IPS-NIHi11 (cell line): Measurements from ENCODE around the gene NTN4.
"Not testable (repeated sequence)": the region's sequence is repeated elsewhere in the genome, so short reads cannot be mapped to it uniquely, and the experiment has no call there.

Source experiments
- DNase-seq: peaks from one replicate; pipeline ENCODE4 v3.0.0; 2012; ENCODE audit warnings: mixed read lengths, low spot score

NTN4 gene

GRCh38 chr12:95709152-95709551 lies 81.4 kb downstream of the NTN4 start:
- DNase-seq: no peak

- DNase-seq: no peak
Measured at GRCh38 chr12:95705143-95705542, 85.4 kb downstream of the NTN4 start.

DNA sequence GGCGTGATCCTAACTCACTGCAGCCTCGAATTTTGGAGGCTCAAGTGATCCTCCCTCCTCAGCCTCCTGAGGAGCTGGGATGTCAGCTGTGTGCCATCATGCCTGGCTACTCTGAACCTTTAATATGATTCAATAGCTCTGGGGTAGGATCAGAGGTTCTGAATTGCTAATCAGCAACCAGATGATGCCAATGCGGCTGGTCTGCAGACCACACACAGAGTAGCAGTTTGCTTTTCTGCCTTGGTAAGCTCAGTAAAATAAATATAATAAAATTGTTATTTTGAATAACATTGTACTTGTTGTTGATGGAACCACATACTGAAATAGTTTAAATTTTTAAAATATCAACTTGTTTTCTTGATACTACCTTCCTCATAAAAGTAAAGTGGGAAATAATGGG lies 86.6 kb downstream of the NTN4 start:
- DNase-seq: no peak

DNA sequence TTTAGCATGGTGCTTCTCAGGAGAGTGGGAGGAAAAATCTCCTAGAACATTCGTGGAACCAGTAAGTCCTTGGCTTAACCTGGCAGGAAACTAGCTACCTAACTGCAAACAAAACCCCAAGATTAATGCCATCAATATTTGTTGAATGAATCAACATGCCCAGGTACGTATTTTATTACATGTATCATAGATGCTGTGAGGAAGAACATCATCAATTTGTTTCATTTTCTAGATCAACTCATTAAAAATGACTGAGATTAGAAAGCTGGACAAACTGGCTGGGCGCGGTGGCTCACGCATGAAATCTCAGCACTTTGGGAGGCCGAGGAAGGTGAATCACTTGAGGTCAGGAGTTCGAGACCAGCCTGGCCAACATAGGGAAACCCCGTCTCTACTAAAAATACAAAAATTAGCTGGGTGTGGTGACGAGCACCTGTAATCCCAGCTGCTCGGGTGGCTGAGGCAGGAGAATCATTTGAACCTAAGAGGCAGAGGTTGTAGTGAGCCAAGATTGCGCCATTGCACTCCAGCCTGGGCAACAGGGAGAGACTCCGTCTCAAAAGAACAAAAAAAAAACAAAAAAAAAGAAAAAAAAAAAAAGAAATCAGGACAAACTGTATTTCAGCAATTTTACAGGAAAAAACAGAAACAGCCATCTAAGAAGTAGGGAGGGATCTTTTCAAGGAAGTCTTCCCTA lies 88.7 kb downstream of the NTN4 start:
- no peak for DNase-seq

DNA sequence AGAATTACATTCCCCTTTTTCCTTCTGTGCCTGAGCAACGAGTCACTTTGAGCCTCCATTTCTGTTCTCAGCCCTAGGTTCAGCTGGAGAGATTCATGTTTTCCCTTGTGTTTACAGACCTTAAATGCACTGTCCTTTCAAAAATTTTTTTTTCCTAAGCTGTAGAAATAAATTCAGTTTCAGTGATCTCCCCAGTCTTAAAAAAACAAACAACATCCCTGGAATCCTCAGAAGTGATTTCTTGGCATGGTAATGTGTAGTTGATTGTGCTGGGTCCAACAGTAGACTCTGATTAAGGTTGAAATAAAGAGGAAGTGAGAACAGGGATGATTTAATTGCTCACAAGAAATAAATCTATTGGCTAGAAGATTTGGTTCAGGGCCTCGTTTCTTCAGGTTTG lies 89.3 kb downstream of the NTN4 start:
- no peak for DNase-seq

DNA sequence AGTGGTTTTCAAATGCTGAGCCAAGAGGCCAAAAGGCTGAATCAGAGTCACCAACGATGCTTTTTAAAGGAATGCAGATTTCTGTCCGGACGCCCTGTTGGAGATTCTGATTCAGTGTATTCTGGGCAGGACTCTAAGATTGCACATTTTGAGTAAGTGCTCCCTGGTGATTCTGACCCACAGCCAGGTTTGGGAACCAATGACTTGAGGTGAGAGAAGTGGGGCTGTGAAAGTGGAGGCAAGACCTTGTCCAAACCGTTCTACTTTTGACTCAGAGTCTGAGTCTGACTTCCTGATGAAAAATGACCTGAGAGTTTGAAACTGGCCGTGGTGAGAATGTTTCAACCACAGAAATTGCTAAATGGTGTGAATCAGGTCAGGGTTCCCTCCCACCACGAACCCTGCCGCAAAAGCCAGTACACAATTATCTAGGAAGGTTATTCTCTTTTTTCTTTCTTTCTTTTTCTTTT lies 90.2 kb downstream of the NTN4 start:
- no peak for DNase-seq

DNA sequence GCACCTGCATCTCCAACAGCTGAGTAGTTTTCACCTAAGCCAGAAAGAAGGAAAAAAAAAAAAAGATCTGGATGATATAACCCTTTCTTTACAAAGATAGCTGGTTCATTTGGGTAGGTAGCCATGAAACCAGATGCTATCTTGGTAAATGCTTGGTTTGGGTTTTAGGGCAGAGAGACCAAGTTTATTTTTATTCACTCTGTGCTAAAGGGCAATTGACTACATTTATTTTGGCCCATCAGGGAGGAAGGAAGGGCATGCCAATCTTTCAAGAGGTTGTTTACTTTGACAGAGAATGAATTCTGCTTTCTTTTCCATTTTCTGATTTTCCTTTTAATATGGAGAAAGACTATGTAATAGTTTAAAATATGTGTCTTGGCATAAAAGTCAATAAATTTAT lies 91.0 kb downstream of the NTN4 start:
- DNase-seq: no peak

DNA sequence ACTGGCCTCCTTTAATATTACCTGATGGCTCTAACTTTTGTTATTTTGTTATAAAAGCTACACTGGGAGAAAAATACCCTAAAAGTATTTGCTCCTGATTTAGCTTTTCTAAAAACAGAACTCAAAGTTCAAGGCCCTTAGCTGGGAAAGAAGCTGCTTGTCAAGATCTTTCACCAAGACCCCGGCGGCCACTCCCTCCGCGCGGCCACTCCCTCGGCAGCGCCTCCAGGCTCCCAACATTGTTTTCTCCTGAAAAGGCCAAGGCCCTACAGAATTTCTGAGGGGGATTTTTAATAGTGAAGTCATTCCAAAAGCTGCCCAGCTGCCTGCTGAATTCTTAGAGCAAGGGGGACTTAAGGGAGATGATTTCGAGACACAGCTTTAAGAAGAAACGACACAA lies 96.4 kb downstream of the NTN4 start:
- DNase-seq: no peak

DNA sequence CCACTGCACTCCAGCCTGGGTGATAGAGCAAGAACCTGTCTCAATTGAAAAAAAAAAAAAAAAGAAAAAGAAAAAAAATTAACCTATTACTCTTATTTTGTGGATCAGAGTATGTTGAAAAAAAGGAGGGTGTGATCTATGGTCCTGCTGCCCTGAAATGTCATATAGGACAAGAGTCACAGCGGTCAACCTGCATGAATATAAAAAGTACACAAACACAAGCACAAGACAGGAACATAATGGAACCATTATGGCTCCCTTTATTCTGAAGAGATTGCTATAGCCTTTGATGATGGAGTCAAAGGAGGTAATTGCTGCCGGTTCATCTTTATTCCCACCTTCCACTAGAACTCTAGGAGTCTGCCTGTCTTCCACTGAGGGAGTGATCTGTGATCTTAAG lies 96.9 kb downstream of the NTN4 start:
- no peak for DNase-seq

DNA sequence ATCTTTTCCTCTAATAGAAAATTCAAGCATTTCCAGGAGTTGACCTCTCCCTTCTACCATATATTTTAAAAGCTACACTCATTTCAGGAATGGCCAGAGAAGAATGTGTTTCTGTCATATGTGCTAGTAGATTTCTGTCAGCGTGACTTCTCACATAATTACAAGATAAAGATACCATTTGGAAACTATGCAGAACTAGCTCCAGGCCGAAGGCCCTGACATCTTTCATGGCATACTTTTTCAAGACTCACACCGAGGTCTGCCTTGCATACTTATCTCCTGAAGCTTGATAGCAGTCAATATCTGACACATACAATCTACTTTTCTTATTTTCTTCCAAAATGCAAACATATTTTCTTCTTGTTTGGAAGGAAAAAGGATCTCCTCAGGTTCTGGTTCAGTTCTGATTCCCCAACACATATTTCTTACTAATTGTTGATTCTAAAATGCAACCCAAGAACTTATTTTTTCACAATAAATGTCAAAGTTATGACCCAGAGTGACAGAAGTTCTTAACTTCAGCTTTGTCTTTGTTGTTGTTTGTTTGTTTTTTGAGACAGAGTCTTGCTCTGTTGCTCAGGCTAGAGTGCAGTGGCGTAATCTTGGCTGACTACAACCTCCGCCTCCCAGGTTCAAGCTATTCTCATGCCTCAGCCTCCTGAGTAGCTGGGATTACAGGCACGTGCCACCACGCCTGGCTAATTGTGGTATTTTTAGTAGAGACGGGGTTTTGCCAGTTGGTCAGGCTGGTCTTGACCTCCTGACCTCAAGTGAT lies 99.5 kb downstream of the NTN4 start:
- DNase-seq: no peak

- DNase-seq: no peak
Measured at GRCh38 chr12:95687937-95688336, 102.6 kb downstream of the NTN4 start.

DNA sequence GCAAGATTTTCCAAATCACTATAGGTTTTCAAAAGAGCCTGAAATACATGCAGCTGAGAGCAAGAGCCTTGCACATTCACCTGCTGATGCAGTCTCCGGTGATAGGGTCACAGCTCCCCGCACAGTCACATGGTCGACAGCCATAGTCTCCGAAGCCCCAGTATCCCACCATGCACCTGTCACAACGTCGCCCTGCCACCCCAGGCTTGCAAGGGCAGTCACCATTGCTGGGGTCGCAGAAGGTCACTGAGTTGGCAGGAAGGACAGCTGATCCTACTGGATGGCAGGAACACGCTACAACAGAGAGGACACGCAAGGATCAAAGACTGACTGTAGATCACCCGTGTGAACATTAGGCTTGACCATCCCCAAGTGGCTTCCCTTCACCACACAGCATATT lies 107.1 kb downstream of the NTN4 start:
- no peak for DNase-seq

GRCh38 chr12:95681210-95681765 lies 109.3 kb downstream of the NTN4 start:
- no peak for DNase-seq

DNA sequence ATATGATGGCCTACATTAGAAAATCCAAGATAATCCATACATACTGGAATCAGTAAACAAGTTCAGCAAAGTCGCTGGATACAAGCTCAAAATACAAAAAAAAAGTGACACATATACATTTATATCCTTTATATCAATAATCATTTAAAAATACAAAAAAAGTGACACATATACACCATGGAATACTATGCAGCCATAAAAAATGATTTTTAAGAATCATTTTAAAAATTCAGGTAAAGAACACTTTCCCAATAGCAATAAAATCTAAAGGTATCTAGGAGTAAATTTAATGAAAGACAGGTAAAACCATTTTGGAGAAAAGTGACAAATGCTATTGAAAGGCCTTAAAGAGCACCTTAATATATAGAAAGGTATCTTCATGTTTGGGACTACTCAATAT lies 111.9 kb downstream of the NTN4 start:
- no peak for DNase-seq

DNA sequence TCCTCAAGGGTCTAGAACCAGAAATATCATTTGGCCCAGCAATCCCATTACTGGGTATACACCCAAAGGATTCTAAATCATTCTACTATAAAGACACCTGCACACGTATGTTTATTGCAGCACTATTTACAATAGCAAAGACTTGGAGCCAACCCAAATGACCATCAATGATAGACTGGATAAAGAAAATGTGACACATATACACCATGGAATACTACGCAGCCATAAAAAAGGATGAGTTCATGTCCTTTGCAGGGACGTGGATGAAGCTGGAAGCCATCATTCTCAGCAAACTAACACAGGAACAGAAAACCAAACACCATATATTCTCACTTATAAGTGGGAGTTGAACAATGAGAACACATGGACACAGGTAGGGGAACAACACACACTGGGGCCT lies 112.8 kb downstream of the NTN4 start:
- DNase-seq: not testable (repeated sequence)

DNA sequence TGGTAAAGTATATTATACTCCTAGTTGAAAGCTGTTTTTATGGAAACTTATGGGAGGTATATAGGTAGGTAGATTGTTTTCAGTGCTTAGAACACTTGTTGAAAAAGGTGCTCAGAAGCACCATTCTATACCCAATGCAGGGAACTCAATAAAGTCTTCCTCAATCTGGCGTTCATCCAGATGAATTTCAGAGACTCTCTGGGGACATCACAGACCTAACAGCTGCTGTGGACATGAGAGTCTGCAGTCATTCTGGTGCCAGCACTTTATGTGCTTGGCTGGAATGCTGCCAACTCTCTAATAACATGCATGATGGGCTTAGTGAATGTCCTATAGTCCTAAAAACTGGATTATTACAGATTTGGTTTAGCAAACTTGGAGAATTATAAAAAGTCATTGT lies 115.9 kb downstream of the NTN4 start:
- DNase-seq: no peak

- no peak for DNase-seq
Measured at GRCh38 chr12:95674163-95674562, 116.4 kb downstream of the NTN4 start.

- DNase-seq: no peak
Measured at GRCh38 chr12:95673576-95673975, 117.0 kb downstream of the NTN4 start.

DNA sequence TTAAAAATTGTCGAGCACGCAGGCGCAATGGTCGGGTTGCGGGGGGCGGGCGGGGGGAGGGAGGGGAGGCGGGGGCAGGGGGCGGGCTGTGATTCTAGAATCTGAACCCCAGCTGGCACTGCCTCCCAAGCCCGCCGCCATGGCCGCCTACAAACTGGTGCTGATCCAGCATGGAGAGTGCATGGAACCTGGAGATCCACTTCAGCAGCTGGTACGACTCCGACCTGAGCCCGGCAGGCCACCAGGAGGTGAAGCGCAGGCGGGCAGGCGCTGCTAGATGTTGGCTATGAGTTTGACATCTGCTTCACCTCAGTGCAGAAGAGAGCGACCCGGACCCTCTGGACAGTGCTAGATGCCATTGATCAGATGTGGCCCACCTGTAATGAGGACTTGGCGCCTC lies 118.4 kb downstream of the NTN4 start:
- DNase-seq: no peak

DNA sequence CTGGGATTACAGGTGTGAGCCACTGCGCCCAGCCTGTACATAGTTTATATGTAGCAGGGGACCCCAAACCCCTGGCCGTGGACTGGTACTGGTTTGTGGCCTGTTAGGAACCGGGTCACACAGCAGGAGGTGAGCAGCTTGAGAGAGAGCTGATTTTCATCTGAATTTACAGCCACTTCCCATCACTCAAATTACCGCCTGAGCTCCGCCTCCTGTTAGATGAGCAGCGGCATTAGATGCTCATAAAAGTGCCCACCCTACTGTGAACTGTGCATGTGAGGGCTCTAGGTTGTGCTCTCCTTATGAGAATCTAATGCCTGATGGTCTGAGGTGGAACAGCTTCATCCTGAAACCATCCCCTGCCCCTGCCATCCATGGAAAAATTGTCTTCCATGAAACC lies 119.3 kb downstream of the NTN4 start:
- DNase-seq: no peak

DNA sequence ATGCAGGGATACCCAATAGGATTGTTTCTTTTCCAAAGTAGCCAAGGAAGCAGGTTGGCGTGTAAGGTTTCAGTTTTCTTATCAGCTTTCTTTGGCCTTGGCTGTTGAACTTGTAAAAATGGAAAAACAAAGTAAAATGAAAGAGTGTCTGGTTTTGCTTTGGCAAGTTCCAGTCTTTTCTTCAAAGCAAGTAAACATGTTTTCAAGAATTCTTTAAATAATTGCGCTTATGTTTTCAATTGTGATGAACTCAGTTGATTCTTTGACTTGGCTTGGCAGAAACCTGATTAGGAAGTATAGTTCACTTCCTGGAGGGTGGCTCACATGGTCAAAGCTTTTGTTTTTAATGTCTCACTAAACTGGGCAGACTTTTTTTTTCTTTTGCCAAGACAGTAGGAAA lies 127.0 kb downstream of the NTN4 start:
- DNase-seq: no peak

- DNase-seq: no peak
Measured at GRCh38 chr12:95661360-95661759, 129.2 kb downstream of the NTN4 start.

- no peak for DNase-seq
Measured at GRCh38 chr12:95658386-95658785, 132.2 kb downstream of the NTN4 start.
